Activated CD4-positive, alpha-beta T cell treated with anti-CD3 and anti-CD28 coated beads for 36 hours (primary cell): ENCODE data around the gene FIP1L1. TPM values are rescaled to one million over a fixed set of nuclear protein-coding genes. Genes with fewer than 3 reads are reported as not detected.

Experiments
- ATAC-seq: fragments of 200-7000 bp; cut with Tn5 transposase; one replicate; pipeline ENCODE4 v1.10.0; 2021; ENCODE audit warnings: mild to moderate bottlenecking, moderate library complexity
- CTCF ChIA-PET: fragments of 350-600 bp; sonication (Branson Sonifier 250); formaldehyde crosslinking; loops from one replicate; lab custom pipeline; 2021; ENCODE audit warnings: antibody characterized with exemption; lab: Charles Lee
- POLR2A ChIA-PET: fragments of 350-600 bp; sonication (Branson Sonifier 250); formaldehyde crosslinking; loops from one replicate; lab custom pipeline; 2021; ENCODE audit warnings: antibody characterized with exemption, inconsistent platforms; lab: Charles Lee
- DNase-seq: peaks from one replicate; pipeline ENCODE4 v3.0.0-alpha.2; 2020
- H3K27ac Mint-ChIP-seq: one replicate; pipeline ENCODE4 v1.8.0; 2021; ENCODE audit warnings: mixed read lengths
- H3K27me3 Mint-ChIP-seq: one replicate; pipeline ENCODE4 v1.8.0; 2021; ENCODE audit warnings: mixed read lengths
- H3K36me3 Mint-ChIP-seq: one replicate; pipeline ENCODE4 v1.8.0; 2021; ENCODE audit warnings: low read depth, mixed read lengths
- H3K4me1 Mint-ChIP-seq: one replicate; pipeline ENCODE4 v1.8.0; 2021; ENCODE audit warnings: mixed read lengths
- H3K4me3 Mint-ChIP-seq: one replicate; pipeline ENCODE4 v1.8.0; 2021; ENCODE audit warnings: mild to moderate bottlenecking, moderate library complexity, mixed read lengths
- H3K9me3 Mint-ChIP-seq: one replicate; pipeline ENCODE4 v1.8.0; 2021; ENCODE audit warnings: low read depth, mixed read lengths
- intact Hi-C, 2 experiments: fragments of 100-400 bp; cut with DNase I in 1 of 2; cut with micrococcal nuclease in 1 of 2; formaldehyde crosslinking; loops; one replicate each; pipeline versions ENCODE4 v1.14.2 to v1.15.1; 2022 to 2024; cut with DNase I, micrococcal nuclease
- total RNA-seq, 2 experiments: library from RNA; stranded (reverse); gene quantifications; one replicate each; pipeline ENCODE4 v1.2.3, GENCODE V29; 2021

The FIP1L1 gene
- total RNA-seq, 2 experiments from 2014 or later = 72.3 to 96.3 TPM

DNA sequence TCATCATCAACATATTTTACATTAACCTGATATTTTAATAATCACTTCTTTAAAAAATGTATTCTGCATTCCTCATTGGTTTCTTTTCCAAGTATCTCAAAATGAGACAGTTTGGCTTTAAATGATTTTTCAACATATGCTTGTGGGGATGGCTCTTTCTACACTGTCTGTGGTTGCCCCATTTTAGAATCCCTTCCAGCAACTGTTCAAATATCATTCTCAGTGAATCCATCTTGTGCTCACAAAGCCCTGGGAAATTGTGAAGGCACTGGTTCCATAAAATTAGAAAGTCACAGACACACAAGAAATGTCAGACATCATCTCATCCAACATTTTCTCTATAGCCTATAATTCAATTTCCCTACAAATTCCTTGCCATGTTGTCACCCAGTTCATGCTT, 110.3 kb downstream of the FIP1L1 start:
- intact Hi-C loops = loop anchor here in 1 of 2 experiments (5.0 kb wide), 1 partner anchor 745 kb away; no protein-coding TSS in a partner anchor
- Mint-ChIP-seq H3K36me3 (no peaks in the 10 kb centered on the region), H3K4me3 (no peak overlapping the region), H3K27ac (no peak overlapping the region), H3K4me1 (no peaks in the 10 kb centered on the region), H3K27me3 (peaks cover 35% of the 10 kb centered on the region), H3K9me3 (no peaks in the 10 kb centered on the region)
- POLR2A ChIA-PET = no interaction called here
- ATAC-seq (no peak), DNase-seq (no peak)
- CTCF ChIA-PET = interaction anchor here (0.7 kb wide), 1 partner anchor 55 kb away, joined by 3 read pairs; no protein-coding TSS in a partner anchor

GRCh38 chr4:53489279-53489889, 111.9 kb downstream of the FIP1L1 start:
- Mint-ChIP-seq H3K4me3 (no peak overlapping the region), H3K9me3 (no peaks in the 10 kb centered on the region), H3K36me3 (no peaks in the 10 kb centered on the region), H3K27me3 (peaks cover 33% of the 10 kb centered on the region), H3K4me1 (no peaks in the 10 kb centered on the region), H3K27ac (no peak overlapping the region)
- ATAC-seq (no peak), DNase-seq (no peak)
- CTCF ChIA-PET = interaction anchor here (0.6 to 1.9 kb wide), 4 partner anchors 9 to 745 kb away, joined by 3 to 7 read pairs (median 5); no protein-coding TSS in a partner anchor
- POLR2A ChIA-PET = no interaction called here
- intact Hi-C loops = loop anchor here in 1 of 2 experiments (5.0 kb wide), 1 partner anchor 743 kb away; no protein-coding TSS in a partner anchor

- POLR2A ChIA-PET = no interaction called here
- Mint-ChIP-seq H3K4me1 (no peaks in the 10 kb centered on the region), H3K36me3 (no peaks in the 10 kb centered on the region), H3K27me3 (peaks cover 28% of the 10 kb centered on the region), H3K27ac (no peak overlapping the region), H3K4me3 (no peak overlapping the region), H3K9me3 (no peaks in the 10 kb centered on the region)
- DNase-seq (no peak), ATAC-seq (no peak)
- intact Hi-C loops = no loop called here
- CTCF ChIA-PET = interaction anchor here (1.0 to 1.9 kb wide), 3 partner anchors 10 to 744 kb away, joined by 4 to 7 read pairs (median 6); no protein-coding TSS in a partner anchor
These were observed 112.9 kb downstream of the FIP1L1 start for GRCh38 chr4:53490161-53490956.

GRCh38 chr4:53490965-53491622, 113.7 kb downstream of the FIP1L1 start:
- H3K27me3 Mint-ChIP-seq = peaks cover 23% of the 10 kb centered on the region
- CTCF ChIA-PET = interaction anchor here (1.0 to 1.9 kb wide), 3 partner anchors 11 to 743 kb away, joined by 4 to 7 read pairs (median 6); no protein-coding TSS in a partner anchor
- ATAC-seq (no peak), DNase-seq (no peak)
- intact Hi-C loops = no loop called here
- H3K4me1 Mint-ChIP-seq = no peaks in the 10 kb centered on the region
- H3K9me3 Mint-ChIP-seq = no peaks in the 10 kb centered on the region
- no peaks in the 10 kb centered on the region for H3K36me3 Mint-ChIP-seq
- no peak overlapping the region for H3K4me3 Mint-ChIP-seq
- POLR2A ChIA-PET = no interaction called here
- H3K27ac Mint-ChIP-seq = no peak overlapping the region

DNA sequence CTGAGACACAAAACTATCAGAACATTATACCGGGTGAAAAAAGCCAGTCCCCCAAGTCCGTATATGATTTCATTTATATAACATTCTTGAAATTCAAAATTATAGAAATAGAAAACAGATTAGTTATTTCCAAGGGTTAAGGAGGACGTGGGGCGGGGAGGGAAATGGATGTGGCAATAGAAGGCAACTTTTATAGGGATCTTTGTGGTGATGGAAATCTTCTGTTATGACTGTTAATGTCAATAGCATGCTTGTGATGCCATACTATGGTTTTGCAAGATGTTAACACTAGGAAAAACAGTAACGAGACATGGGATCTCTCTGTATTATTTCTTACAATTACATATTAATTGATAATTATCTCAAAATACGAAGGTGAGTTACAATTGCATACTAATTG, 117.4 kb downstream of the FIP1L1 start:
- Mint-ChIP-seq H3K9me3 (no peaks in the 10 kb centered on the region), H3K4me3 (no peak overlapping the region), H3K27ac (no peak overlapping the region), H3K27me3 (peaks cover 9% of the 10 kb centered on the region), H3K4me1 (no peaks in the 10 kb centered on the region), H3K36me3 (no peaks in the 10 kb centered on the region)
- intact Hi-C loops = no loop called here
- ATAC-seq = no peak
- ChIA-PET POLR2A (no interaction called here), CTCF (no interaction called here)
- DNase-seq = no peak

DNA sequence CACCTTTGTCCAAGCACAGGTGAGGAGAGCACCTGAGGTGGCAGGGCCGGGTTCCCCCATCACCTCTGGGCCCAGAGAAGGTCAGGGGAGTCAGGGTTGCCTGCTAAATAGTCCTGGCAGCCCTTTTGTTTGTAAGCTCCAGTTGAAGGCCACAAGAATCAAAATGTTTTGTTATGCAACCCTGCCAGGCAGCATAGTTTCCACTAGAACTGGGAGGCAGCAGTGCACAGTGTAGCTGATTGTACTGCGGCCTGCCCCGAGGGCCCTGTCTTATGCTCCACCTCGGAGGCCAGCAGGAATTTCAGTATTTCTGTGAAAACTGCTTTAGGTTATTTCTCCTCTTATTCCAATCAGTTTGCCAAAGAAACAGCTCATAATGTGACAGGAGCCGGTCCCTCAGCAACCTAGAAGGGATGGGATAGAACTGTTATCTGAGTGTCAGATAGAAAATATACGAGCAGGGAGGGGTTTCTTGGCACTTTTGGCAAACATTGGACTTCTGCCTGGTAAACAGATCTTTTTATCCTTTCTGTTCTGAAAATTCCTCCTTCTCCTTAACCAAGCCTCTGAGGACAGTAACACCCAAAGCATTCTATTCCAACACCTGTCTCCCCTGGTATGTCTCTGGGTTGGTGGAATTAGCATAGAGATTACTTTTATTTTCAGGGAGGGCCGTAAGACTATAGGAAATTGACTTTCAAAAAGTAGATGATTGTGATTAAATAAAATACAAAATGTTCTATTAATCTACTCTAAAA, 120.2 kb downstream of the FIP1L1 start:
- Mint-ChIP-seq H3K4me3 (no peak overlapping the region), H3K27me3 (peaks cover 2% of the 10 kb centered on the region), H3K36me3 (no peaks in the 10 kb centered on the region), H3K27ac (no peak overlapping the region), H3K4me1 (no peaks in the 10 kb centered on the region), H3K9me3 (no peaks in the 10 kb centered on the region)
- ChIA-PET POLR2A (interaction anchor here (0.6 kb wide), 1 partner anchor 780 kb away, joined by 3 read pairs; no protein-coding TSS in a partner anchor), CTCF (interaction anchor here (0.6 kb wide), 1 partner anchor 761 kb away, joined by 4 read pairs; no protein-coding TSS in a partner anchor)
- ATAC-seq (no peak), DNase-seq (no peak)
- intact Hi-C loops = no loop called here

DNA sequence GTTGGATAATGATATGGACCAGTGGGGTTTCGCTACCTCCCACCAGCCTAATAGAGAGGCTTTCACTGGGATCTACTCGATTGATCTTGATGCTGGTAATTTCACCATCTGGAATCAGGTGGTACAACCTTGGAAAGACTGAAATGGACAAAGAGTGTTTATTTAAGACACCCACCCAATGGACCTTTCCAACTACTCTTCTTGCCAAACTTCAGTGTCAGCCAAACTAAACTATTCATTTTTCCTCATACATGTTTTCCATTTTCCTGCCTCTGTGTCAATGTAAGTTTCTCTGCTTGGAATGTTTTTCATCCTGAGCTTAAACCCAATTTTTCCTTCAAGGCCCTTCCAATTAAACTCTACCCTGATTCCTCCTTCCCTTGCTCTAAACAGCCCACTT, 121.3 kb downstream of the FIP1L1 start:
- CTCF ChIA-PET = no interaction called here
- Mint-ChIP-seq H3K4me3 (no peak overlapping the region), H3K9me3 (no peaks in the 10 kb centered on the region), H3K27ac (no peak overlapping the region), H3K27me3 (peaks cover 2% of the 10 kb centered on the region), H3K36me3 (no peaks in the 10 kb centered on the region), H3K4me1 (no peaks in the 10 kb centered on the region)
- intact Hi-C loops = no loop called here
- POLR2A ChIA-PET = no interaction called here
- DNase-seq (no peak), ATAC-seq (no peak)

DNA sequence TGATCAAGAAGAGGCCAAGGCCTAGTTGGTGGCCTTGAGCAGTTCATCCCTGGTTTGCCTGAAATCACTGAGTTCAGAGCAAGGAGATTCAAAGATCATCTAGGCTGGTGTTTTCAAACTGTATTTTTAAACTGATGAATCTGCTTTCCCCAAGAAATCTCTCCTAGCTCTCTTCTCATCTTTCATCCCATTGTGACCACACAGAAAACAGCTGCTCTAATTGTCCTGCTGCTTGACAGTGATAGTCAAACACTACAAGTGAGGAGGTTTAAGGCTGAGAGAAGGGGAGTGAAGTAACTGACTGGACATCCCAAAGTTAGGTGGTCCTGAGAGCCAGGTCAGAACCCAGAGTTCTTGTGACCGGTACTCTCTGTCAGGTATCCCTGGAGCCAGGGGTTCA, 122.3 kb downstream of the FIP1L1 start:
- H3K4me3 Mint-ChIP-seq = no peak overlapping the region
- DNase-seq (no peak), ATAC-seq (no peak)
- no peaks in the 10 kb centered on the region for H3K4me1 Mint-ChIP-seq
- no peaks in the 10 kb centered on the region for H3K36me3 Mint-ChIP-seq
- H3K9me3 Mint-ChIP-seq = no peaks in the 10 kb centered on the region
- peaks cover 4% of the 10 kb centered on the region for H3K27me3 Mint-ChIP-seq
- ChIA-PET CTCF (no interaction called here), POLR2A (no interaction called here)
- no peak overlapping the region for H3K27ac Mint-ChIP-seq
- intact Hi-C loops = no loop called here

DNA sequence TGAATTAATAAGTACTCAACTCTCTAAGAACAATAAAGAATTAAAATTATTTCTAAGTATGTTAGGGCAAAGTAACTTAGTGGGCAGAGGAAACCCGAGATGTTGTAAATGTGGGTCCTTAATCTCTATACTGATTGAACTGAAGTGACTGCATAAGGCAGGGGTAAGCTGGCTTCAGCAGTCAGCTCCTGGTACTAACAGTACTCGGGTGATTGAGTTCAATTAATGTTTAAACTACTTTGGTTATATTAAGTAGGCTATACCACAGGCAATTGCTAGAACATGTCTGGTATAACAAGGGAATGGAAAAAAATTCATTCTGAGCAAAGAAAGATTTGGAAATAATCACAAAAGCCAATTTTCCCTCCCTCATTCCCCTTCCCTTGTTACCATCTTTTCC, 123.1 kb downstream of the FIP1L1 start:
- H3K4me3 Mint-ChIP-seq = no peak overlapping the region
- CTCF ChIA-PET = no interaction called here
- DNase-seq (no peak), ATAC-seq (no peak)
- no peaks in the 10 kb centered on the region for H3K36me3 Mint-ChIP-seq
- intact Hi-C loops = no loop called here
- no peaks in the 10 kb centered on the region for H3K4me1 Mint-ChIP-seq
- no peaks in the 10 kb centered on the region for H3K9me3 Mint-ChIP-seq
- POLR2A ChIA-PET = no interaction called here
- no peak overlapping the region for H3K27ac Mint-ChIP-seq
- H3K27me3 Mint-ChIP-seq = peaks cover 4% of the 10 kb centered on the region

- no peaks in the 10 kb centered on the region for H3K4me1 Mint-ChIP-seq
- no peak overlapping the region for H3K27ac Mint-ChIP-seq
- H3K9me3 Mint-ChIP-seq = no peaks in the 10 kb centered on the region
- CTCF ChIA-PET = interaction anchor here (0.6 kb wide), 1 partner anchor 306 kb away, joined by 3 read pairs; no protein-coding TSS in a partner anchor
- H3K36me3 Mint-ChIP-seq = no peaks in the 10 kb centered on the region
- DNase-seq = no peak
- no peak for ATAC-seq
- POLR2A ChIA-PET = no interaction called here
- H3K4me3 Mint-ChIP-seq = no peak overlapping the region
- intact Hi-C loops = no loop called here
- peaks cover 4% of the 10 kb centered on the region for H3K27me3 Mint-ChIP-seq
These were observed 124.1 kb downstream of the FIP1L1 start for GRCh38 chr4:53501561-53501960.

DNA sequence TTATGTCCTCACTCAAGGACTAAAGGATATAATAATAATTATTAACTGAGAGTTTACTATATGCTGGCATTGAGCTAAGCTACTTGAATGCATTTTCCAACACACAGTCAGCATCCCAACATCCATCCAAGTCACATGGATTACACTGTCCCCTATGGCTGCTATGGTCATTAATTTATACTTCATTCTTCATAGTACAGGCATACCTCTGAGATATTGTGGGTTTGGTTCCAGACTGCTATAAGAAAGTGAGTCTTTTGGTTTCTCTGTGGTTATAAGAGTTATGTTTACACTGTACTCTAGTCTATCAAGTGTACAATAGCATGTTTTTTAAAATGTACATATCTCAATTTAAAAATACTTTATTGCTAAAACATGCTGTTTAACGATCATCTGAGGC, 124.7 kb downstream of the FIP1L1 start:
- Mint-ChIP-seq H3K36me3 (no peaks in the 10 kb centered on the region), H3K27ac (no peak overlapping the region), H3K27me3 (peaks cover 4% of the 10 kb centered on the region), H3K4me1 (no peaks in the 10 kb centered on the region), H3K4me3 (no peak overlapping the region), H3K9me3 (no peaks in the 10 kb centered on the region)
- CTCF ChIA-PET = interaction anchor here (0.6 kb wide), 1 partner anchor 306 kb away, joined by 3 read pairs; no protein-coding TSS in a partner anchor
- ATAC-seq (no peak), DNase-seq (no peak)
- POLR2A ChIA-PET = no interaction called here
- intact Hi-C loops = no loop called here
